ENCODE results near the gene PPFIA1.

Gene PPFIA1

GRCh38 chr11:70297341-70297740 lies 26.9 kb downstream of the PPFIA1 start:
- DNase-seq (ENCODE audit: low read depth): no peak

- DNase-seq (ENCODE audit: low read depth): no peak
Measured at GRCh38 chr11:70298243-70298915, 27.9 kb downstream of the PPFIA1 start.

GRCh38 chr11:70299636-70300035 lies 29.1 kb downstream of the PPFIA1 start:
- DNase-seq (ENCODE audit: low read depth): no peak

- no peak for DNase-seq (ENCODE audit: low read depth)
Measured at GRCh38 chr11:70301191-70301590, 30.7 kb downstream of the PPFIA1 start.

- no peak for DNase-seq (ENCODE audit: low read depth)
Measured at GRCh38 chr11:70301721-70302418, 31.4 kb downstream of the PPFIA1 start.

GRCh38 chr11:70302419-70302752 lies 31.9 kb downstream of the PPFIA1 start:
- no peak for DNase-seq (ENCODE audit: low read depth)

- no peak for DNase-seq (ENCODE audit: low read depth)
Measured at GRCh38 chr11:70303070-70303469, 32.6 kb downstream of the PPFIA1 start.

- DNase-seq (ENCODE audit: low read depth): no peak
Measured at GRCh38 chr11:70304208-70304603, 33.7 kb downstream of the PPFIA1 start.

- DNase-seq (ENCODE audit: low read depth): no peak
Measured at GRCh38 chr11:70305501-70305900, 35.0 kb downstream of the PPFIA1 start.

- no peak for DNase-seq (ENCODE audit: low read depth)
Measured at GRCh38 chr11:70306586-70307033, 36.1 kb downstream of the PPFIA1 start.

- no peak for DNase-seq (ENCODE audit: low read depth)
Measured at GRCh38 chr11:70307176-70307575, 36.7 kb downstream of the PPFIA1 start.

- DNase-seq (ENCODE audit: low read depth): no peak
Measured at GRCh38 chr11:70311616-70312015, 41.1 kb downstream of the PPFIA1 start.

- DNase-seq (ENCODE audit: low read depth): no peak
Measured at GRCh38 chr11:70312401-70313357, 42.2 kb downstream of the PPFIA1 start.

GRCh38 chr11:70313945-70314344 lies 43.5 kb downstream of the PPFIA1 start:
- no peak for DNase-seq (ENCODE audit: low read depth)

- DNase-seq (ENCODE audit: low read depth): no peak
Measured at GRCh38 chr11:70314730-70315129, 44.2 kb downstream of the PPFIA1 start.

- no peak for DNase-seq (ENCODE audit: low read depth)
Measured at GRCh38 chr11:70315716-70316115, 45.2 kb downstream of the PPFIA1 start.

GRCh38 chr11:70317581-70318305 lies 47.3 kb downstream of the PPFIA1 start:
- no peak for DNase-seq (ENCODE audit: low read depth)

- DNase-seq (ENCODE audit: low read depth): no peak
Measured at GRCh38 chr11:70319396-70320076, 49.0 kb downstream of the PPFIA1 start.

GRCh38 chr11:70322666-70323065 lies 52.2 kb downstream of the PPFIA1 start:
- DNase-seq (ENCODE audit: low read depth): no peak

- no peak for DNase-seq (ENCODE audit: low read depth)
Measured at GRCh38 chr11:70323806-70324205, 53.3 kb downstream of the PPFIA1 start.

- no peak for DNase-seq (ENCODE audit: low read depth)
Measured at GRCh38 chr11:70324376-70325115, 54.1 kb downstream of the PPFIA1 start.

Measured in stimulated activated CD8-positive, alpha-beta memory T cell treated with anti-CD3 and anti-CD28 coated beads, Interleukin-15, amount 100 ng/mL, for 1 hour (primary cell).